Naive thymus-derived CD8-positive, alpha-beta T cell (primary cell): ENCODE measurements around the gene TRIM36. TPM values are rescaled to one million over a fixed set of nuclear protein-coding genes. Genes with fewer than 3 reads are reported as not detected.
A peak's percentile ranks its signal among the peaks of the same experiment; 100 is the strongest.

Source experiments
- ATAC-seq, 2 donors: fragments of 150-1000 bp; cut with Tn5 transposase in 1 of 2; sonication (Bioruptor Pico), chemical (Tn5 transposase) in 1 of 2; 1 replicate in 1 of 2; 2 replicates in 1 of 2; pipeline ENCODE4 v1.10.0; 2021; ENCODE audit warnings: mild to moderate bottlenecking in 2 of 2, moderate library complexity in 2 of 2
- POLR2A ChIA-PET: fragments of 350-600 bp; sonication (Branson Sonifier 250); formaldehyde crosslinking; loops from one replicate; lab custom pipeline; 2021; ENCODE audit warnings: antibody characterized with exemption; lab: Charles Lee
- DNase-seq, 10 donors: peaks; one replicate each; pipeline versions ENCODE4 v3.0.0 to v3.0.0-alpha.2; 2020 to 2022
- H3K27ac Mint-ChIP-seq, 10 donors: one replicate each; pipeline ENCODE4 v1.8.0; 2020 to 2022; ENCODE audit warnings: mild to moderate bottlenecking in 10 of 10, mixed read lengths in 10 of 10, moderate library complexity in 4 of 10, inconsistent platforms in 1 of 10
- H3K27me3 Mint-ChIP-seq, 5 donors: one replicate each; pipeline ENCODE4 v1.8.0; 2021 to 2022; ENCODE audit warnings: mixed read lengths in 5 of 5
- H3K36me3 Mint-ChIP-seq, 3 donors: one replicate each; pipeline ENCODE4 v1.8.0; 2020 to 2022; ENCODE audit warnings: mixed read lengths in 3 of 3, mild to moderate bottlenecking in 2 of 3, inconsistent platforms in 1 of 3
- H3K4me1 Mint-ChIP-seq, 4 donors: one replicate each; pipeline ENCODE4 v1.8.0; 2021 to 2022; ENCODE audit warnings: mixed read lengths in 4 of 4
- H3K4me3 Mint-ChIP-seq, 10 donors: one replicate each; pipeline ENCODE4 v1.8.0; 2020 to 2022; ENCODE audit warnings: mild to moderate bottlenecking in 10 of 10, mixed read lengths in 10 of 10, moderate library complexity in 6 of 10, inconsistent platforms in 1 of 10
- H3K9me3 Mint-ChIP-seq, 9 donors: one replicate each; pipeline ENCODE4 v1.8.0; 2020 to 2022; ENCODE audit warnings: mixed read lengths in 9 of 9, mild to moderate bottlenecking in 3 of 9, inconsistent platforms in 1 of 9, moderate library complexity in 1 of 9
- polyA plus RNA-seq, 3 donors: library from polyadenylated mRNA; unstranded; fragments of 300-500 nt; fragmentation: Illumina TruSeq; gene quantifications; one replicate each; pipeline ENCODE4 v1.2.3, GENCODE V29; 2021
- total RNA-seq, 8 experiments: library from RNA in 2 of 8; stranded (reverse) in 2 of 8; gene quantifications; one replicate each; pipeline ENCODE4 v1.2.3 and lab custom pipeline; 2021 to 2026

TRIM36 gene
- total and polyA plus RNA-seq, 5 experiments from 2014 or later = 0.57 TPM; not detected in 4

DNA sequence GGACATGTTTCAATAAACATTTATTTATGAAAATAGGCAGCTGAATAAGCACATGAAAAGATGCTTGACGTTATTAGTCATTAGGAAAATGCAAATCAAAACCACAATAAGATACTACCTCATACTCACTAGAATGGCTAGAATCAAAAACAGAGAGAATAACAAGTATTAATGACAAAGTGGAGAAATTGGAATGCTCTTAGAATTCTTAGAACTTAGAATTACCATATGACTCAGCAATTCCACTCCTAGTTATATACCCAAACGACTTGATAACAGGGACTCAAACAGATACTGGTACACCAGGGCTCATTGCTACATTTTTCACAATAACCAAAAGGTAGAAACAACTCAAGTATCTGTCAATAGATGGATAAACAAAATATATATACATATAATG is 15.1 kb upstream of the TRIM36 start:
- Mint-ChIP-seq H3K4me3 (no peak overlapping the region), H3K27ac (no peak overlapping the region), H3K4me1 (peaks cover 3 to 11% (median 10%) of the 10 kb centered on the region in 4 donors), H3K27me3 (peaks cover 34 to 69% (median 41%) of the 10 kb centered on the region in 5 donors), H3K36me3 (peaks cover 0 to 6% (median 2%) of the 10 kb centered on the region in 3 donors), H3K9me3 (peaks cover 0 to 6% (median 2%) of the 10 kb centered on the region in 9 donors)
- no peak for ATAC-seq
- DNase-seq = no peak
- POLR2A ChIA-PET = no interaction called here

DNA sequence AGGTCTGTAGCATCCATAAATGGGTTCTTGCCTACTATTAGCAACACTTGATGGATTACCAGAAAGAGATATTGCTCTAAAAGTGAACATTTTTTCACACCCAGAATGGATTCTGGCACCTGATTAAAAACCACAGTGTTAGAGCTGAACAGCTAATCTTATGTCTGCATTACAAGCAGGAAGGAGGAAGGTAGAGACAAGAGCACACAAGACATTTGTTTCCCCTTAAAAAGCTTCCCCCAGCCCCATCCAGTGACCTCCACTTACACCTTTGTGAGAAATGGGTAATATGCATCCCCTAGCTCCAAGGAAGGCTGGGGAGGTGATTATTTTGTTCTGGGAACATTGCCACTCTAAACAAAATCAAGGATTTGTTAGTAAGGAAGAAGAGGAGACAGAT is 12.0 kb upstream of the TRIM36 start:
- H3K36me3 Mint-ChIP-seq = peaks cover 0 to 6% (median 5%) of the 10 kb centered on the region in 3 donors
- H3K27ac Mint-ChIP-seq = no peak overlapping the region
- peaks cover 3 to 20% (median 17%) of the 10 kb centered on the region in 4 donors for H3K4me1 Mint-ChIP-seq
- H3K4me3 Mint-ChIP-seq = peak overlapping the region in 1 of 10 donors; percentile 1
- POLR2A ChIA-PET = no interaction called here
- ATAC-seq = no peak
- DNase-seq = no peak
- peaks cover 48 to 89% (median 66%) of the 10 kb centered on the region in 5 donors for H3K27me3 Mint-ChIP-seq
- peaks cover 0 to 6% (median 2%) of the 10 kb centered on the region in 9 donors for H3K9me3 Mint-ChIP-seq

DNA sequence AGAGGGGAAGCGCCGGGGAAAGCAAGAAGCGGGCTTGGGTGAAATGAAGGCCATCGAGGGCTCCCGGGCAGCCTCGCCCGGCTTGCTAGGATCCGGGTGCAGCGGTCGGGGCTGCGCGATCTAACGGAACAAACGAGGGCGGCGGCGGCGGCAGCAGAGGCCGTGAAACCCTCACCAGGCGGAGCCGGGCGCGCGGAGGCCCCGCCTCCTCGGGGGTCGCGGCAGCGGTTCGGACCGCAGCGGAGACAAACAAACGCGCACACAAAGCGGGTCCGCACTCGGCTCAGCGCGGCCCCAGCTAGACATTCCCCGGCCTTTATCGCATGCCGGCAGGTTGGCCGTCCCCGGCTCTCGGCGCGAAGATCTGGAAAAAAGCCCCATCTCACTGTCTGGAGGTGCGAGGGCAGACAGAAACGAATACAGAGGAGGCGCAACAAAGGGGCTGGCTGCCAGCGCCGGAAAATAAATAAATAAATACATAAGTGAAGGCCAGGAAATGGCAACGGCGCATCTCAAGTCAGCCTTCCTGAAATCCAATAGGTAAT is 10.5 kb upstream of the TRIM36 start:
- peaks cover 0 to 6% (median 5%) of the 10 kb centered on the region in 3 donors for H3K36me3 Mint-ChIP-seq
- DNase-seq (peak in 5 of 10 donors; percentile 9 to 43 (median 30)), ATAC-seq (peak; percentile 70 to 77)
- H3K4me1 Mint-ChIP-seq = peaks cover 3 to 20% (median 17%) of the 10 kb centered on the region in 4 donors
- peak overlapping the region; percentile 77 to 96 (median 86) for H3K4me3 Mint-ChIP-seq
- peak overlapping the region in 1 of 10 donors; percentile 75 for H3K27ac Mint-ChIP-seq
- H3K9me3 Mint-ChIP-seq = peaks cover 0 to 6% (median 2%) of the 10 kb centered on the region in 9 donors
- H3K27me3 Mint-ChIP-seq = peaks cover 52 to 83% (median 73%) of the 10 kb centered on the region in 5 donors
- POLR2A ChIA-PET = no interaction called here

DNA sequence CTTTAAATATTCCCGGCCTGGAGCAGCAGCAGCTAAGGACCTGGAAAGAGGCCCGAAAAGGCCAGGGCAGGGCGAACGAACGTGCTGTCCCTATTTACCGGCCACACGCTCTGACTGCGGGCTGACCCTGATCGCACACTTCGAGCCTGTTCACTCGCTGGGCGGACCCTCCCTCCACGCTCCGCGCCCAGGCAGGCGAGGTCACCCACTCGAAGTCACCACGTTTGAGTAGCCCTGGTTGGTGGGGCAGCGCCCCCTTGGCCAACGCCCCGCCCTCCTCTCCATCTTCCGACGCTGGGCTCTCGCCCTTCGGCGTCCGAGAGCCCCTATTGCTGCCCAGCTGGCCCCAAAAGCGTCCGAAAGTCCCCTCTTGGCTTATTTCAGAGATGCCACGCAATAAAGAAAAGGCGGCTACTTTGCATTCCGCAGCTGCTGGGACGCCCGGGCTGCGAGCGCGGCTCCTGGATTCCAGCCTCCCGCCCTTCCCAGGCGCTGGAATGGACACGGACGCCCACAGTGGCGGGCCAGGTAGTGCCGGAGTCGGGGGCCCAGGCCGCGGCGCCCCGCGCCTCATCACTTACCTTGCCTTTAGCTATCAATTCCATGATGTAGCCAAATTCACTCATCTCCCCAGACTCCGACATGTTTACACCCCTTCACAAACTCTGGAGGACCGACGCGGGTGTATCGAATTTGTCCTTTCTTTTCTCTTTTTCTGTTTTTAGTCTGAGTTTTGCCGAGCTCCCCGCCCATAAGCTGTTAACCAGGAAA is 9.9 kb upstream of the TRIM36 start:
- Mint-ChIP-seq H3K27ac (peak overlapping the region in 1 of 10 donors; percentile 75), H3K27me3 (peaks cover 51 to 84% (median 75%) of the 10 kb centered on the region in 5 donors), H3K9me3 (peaks cover 0 to 6% (median 0%) of the 10 kb centered on the region in 9 donors), H3K4me3 (peak overlapping the region; percentile 75 to 96 (median 86)), H3K36me3 (peaks cover 0 to 9% (median 5%) of the 10 kb centered on the region in 3 donors), H3K4me1 (peaks cover 3 to 20% (median 17%) of the 10 kb centered on the region in 4 donors)
- POLR2A ChIA-PET = no interaction called here
- peak in 3 of 10 donors; percentile 26 to 42 (median 26) for DNase-seq
- ATAC-seq = peak; percentile 47 to 57

DNA sequence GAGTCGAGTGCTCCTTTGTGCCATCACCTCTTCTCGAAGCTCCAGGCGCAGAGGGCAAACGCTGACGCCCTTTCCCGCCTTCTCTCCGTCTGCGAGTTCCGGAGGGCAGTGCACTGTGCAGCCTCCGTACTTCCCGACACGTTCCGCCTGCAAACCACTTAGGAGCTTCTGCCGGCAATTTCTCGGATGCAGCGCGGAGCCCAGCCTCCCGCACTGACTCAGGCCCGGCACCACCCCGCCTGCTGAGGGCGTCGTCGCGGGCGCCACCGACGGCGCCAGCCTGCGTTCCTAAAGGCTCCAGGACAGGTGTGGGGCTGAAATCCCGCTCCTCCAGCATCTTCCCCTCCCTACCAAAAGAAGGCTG is 9.3 kb upstream of the TRIM36 start:
- POLR2A ChIA-PET = no interaction called here
- peak overlapping the region in 7 of 10 donors; percentile 44 to 96 (median 78) for H3K4me3 Mint-ChIP-seq

DNA sequence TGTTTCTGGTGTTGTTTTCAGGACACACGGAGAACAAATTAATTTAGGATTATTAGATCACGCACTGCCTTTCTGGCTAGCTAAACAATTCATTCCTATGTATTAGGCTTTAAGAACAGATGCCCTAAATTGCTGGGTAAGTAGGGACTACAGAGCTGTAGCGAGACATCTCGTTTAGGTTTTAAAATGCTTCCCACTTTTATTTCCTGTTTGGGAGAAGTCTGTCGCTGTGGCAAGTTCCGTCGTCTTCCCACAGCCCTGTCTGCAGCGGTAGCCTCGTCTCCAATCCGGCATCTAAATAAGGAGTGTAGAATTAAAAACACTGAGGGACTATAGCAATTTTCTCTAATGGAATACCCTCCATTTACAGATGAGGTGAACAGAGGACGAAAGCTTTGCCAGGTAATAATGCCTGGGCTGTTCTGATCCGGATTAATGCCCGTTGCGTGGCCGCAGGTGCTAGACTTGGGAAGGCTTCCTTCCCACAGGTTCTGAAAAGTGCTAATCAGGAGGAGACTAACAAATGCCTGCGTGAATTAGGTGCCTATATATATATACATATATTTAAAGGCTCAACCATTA is 1.3 kb upstream of the TRIM36 start:
- Mint-ChIP-seq H3K4me3 (peak overlapping the region; percentile 68 to 88 (median 85)), H3K9me3 (peaks cover 0 to 18% (median 9%) of the 10 kb centered on the region in 9 donors), H3K27me3 (peaks cover 44 to 64% (median 62%) of the 10 kb centered on the region in 5 donors), H3K36me3 (peaks cover 0 to 12% (median 7%) of the 10 kb centered on the region in 3 donors), H3K4me1 (peaks cover 8 to 23% (median 13%) of the 10 kb centered on the region in 4 donors), H3K27ac (peak overlapping the region in 2 of 10 donors; percentile 34 to 60)
- POLR2A ChIA-PET = interaction anchor here (0.6 kb wide), 1 partner anchor 444 kb away, joined by 3 read pairs; no protein-coding TSS in a partner anchor
- no peak for ATAC-seq
- no peak for DNase-seq

More for the DNA sequence above, 9.3 kb upstream of the TRIM36 start:
- no peak for ATAC-seq
- Mint-ChIP-seq H3K27me3 (peaks cover 51 to 83% (median 76%) of the 10 kb centered on the region in 5 donors), H3K4me1 (peaks cover 3 to 20% (median 17%) of the 10 kb centered on the region in 4 donors), H3K36me3 (peaks cover 0 to 12% (median 5%) of the 10 kb centered on the region in 3 donors), H3K9me3 (peaks cover 0 to 6% (median 0%) of the 10 kb centered on the region in 9 donors), H3K27ac (no peak overlapping the region)
- no peak for DNase-seq

DNA sequence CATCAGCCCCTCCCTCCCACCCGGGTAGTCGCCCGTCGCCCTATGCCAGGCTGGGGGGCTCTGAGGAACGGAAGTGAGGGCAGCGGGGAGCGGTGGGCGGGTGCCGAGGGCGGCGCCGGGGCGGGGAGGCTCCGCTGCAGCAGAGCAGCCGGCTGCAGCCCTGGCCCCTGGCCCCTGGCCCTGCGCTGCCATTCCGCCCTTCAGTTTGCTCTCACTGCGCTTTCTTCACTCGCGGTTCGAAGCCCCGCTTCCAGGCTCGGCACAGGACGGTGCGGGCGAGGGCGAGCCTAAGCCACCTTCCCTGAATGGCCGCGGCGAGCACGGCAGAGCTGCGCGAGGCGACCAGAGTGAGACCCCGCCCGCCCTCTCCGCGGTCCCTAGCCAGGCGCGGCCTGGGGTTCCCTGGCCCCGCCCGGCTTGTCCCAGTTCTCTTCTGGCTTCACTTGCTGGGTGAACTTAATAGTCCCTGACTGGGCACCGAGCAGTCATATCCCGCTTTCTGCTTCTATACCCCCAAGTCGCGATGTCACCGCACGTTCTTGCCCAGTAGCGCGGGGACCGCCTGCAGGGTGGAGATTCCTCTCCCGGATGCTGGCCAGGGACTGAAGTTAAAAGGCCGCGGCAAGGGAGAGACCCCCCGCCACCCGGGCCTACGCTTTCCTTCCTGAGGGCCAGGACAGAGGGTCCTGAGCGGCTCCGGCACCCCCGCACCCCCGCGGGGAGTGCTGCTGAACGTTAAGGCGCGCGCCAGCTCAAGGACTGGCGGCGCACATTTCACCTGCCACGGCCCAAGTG is 623 bp upstream of the TRIM36 start:
- H3K27me3 Mint-ChIP-seq = peaks cover 43 to 62% (median 61%) of the 10 kb centered on the region in 5 donors
- H3K4me1 Mint-ChIP-seq = peaks cover 8 to 23% (median 13%) of the 10 kb centered on the region in 4 donors
- no peak for ATAC-seq
- H3K27ac Mint-ChIP-seq = peak overlapping the region in 2 of 10 donors; percentile 42 to 72
- H3K4me3 Mint-ChIP-seq = peak overlapping the region; percentile 74 to 91 (median 86)
- peaks cover 0 to 12% (median 7%) of the 10 kb centered on the region in 3 donors for H3K36me3 Mint-ChIP-seq
- DNase-seq = peak in 4 of 10 donors; percentile 7 to 62 (median 25)
- H3K9me3 Mint-ChIP-seq = peaks cover 0 to 19% (median 9%) of the 10 kb centered on the region in 9 donors
- POLR2A ChIA-PET = interaction anchor here (0.6 kb wide), 1 partner anchor 445 kb away, joined by 3 read pairs; no protein-coding TSS in a partner anchor

DNA sequence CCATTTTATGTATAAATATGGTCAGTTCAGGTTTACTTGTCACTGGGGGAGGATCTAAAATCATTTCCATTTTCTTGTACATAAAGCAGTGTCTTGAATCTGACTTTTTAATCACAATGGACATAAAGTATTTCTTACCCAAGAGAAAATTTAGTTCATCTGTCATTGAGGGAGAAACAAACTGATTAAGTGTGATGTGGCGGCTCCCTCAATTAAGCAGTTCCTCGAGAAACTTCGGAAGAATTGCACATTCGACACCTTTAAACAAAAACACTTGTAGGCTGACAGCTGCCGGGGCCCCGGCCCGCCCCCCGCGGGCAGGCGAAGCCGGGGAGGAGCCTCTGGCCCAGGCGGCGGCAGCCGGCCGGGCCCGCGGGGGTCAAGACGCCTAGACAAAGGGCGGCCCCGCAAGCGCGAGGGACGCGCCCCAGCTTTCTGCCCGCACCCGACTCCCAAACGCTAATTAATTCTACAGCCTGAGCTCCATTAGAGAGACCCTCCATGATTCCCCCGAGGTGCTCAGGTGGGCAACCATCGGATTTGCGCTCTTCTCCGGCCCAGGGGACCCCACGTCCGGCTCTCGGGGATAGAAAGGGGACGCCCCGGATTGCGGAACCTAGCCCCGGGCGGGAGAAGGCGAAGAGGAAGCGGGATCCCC is 750 bp downstream of the TRIM36 start:
- ATAC-seq = no peak
- POLR2A ChIA-PET = no interaction called here
- H3K4me3 Mint-ChIP-seq = peak overlapping the region; percentile 77 to 91 (median 86)
- peak in 1 of 10 donors; percentile 7 for DNase-seq
- H3K27me3 Mint-ChIP-seq = peaks cover 43 to 55% (median 51%) of the 10 kb centered on the region in 5 donors
- H3K9me3 Mint-ChIP-seq = peaks cover 0 to 23% (median 12%) of the 10 kb centered on the region in 9 donors
- H3K4me1 Mint-ChIP-seq = peaks cover 8 to 23% (median 13%) of the 10 kb centered on the region in 4 donors
- H3K27ac Mint-ChIP-seq = peak overlapping the region in 2 of 10 donors; percentile 53 to 54
- peaks cover 0 to 7% (median 6%) of the 10 kb centered on the region in 3 donors for H3K36me3 Mint-ChIP-seq

DNA sequence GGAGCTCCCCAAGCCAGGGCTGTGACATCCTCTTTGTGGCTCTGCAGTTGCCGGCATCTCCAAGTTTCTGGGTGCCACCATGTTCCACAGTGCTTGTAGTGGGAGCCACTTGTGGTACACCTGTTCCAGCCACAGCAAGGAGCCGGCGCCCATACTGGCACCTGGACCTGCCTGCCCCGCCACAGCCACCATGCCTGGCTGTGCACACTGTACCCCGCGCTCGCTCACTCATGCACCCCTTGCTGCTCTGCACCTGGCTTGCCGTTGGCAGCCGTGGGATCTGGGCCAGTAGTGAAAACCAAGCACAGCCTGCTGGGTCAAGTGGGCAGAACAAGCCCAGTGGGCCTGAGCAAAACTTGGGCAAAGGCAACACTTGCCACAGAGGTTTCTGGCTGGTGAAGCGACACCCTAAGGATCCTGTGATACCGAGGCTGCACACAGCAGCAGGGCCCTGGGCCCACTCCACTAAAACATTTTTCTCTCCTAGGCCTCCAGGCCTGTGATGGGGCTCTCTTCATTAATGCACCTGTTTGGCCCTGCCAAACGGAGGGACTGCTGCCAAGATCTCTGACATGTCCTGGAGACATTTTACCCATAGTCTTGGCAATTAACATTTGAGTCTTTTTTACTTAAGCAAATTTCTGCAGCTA is 2.8 kb downstream of the TRIM36 start:
- Mint-ChIP-seq H3K9me3 (peaks cover 0 to 23% (median 12%) of the 10 kb centered on the region in 9 donors), H3K27ac (peak overlapping the region in 1 of 10 donors; percentile 46), H3K4me3 (no peak overlapping the region), H3K36me3 (peaks cover 0 to 7% (median 6%) of the 10 kb centered on the region in 3 donors), H3K27me3 (peaks cover 31 to 53% (median 42%) of the 10 kb centered on the region in 5 donors), H3K4me1 (peaks cover 8 to 23% (median 13%) of the 10 kb centered on the region in 4 donors)
- ATAC-seq (no peak), DNase-seq (no peak)
- POLR2A ChIA-PET = no interaction called here

DNA sequence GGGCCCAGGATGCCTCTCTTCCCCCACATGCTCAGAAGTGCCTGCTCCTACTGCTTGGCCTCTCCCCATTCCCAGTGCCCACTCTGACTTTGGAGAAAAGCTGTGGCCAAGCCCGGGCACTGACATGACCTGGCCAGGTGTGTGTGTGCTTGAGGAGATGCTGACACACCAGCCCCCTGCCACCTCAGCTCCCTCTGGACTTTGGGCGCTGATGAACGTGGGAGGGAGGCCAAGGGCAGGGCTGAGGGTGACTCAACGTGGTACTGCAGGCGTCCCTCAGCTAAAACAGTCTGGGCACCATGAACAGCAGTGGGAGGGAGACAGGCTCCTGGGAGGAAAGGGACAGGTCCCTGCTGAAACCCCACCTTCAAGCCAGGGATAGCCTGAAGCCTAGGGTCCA is 3.9 kb downstream of the TRIM36 start:
- H3K27ac Mint-ChIP-seq = no peak overlapping the region
- DNase-seq = no peak
- no peak for ATAC-seq
- H3K4me1 Mint-ChIP-seq = peaks cover 7 to 18% (median 9%) of the 10 kb centered on the region in 4 donors
- H3K27me3 Mint-ChIP-seq = peaks cover 23 to 50% (median 43%) of the 10 kb centered on the region in 5 donors
- peaks cover 0 to 23% (median 12%) of the 10 kb centered on the region in 9 donors for H3K9me3 Mint-ChIP-seq
- no peak overlapping the region for H3K4me3 Mint-ChIP-seq
- POLR2A ChIA-PET = no interaction called here
- H3K36me3 Mint-ChIP-seq = peaks cover 0 to 7% (median 6%) of the 10 kb centered on the region in 3 donors

DNA sequence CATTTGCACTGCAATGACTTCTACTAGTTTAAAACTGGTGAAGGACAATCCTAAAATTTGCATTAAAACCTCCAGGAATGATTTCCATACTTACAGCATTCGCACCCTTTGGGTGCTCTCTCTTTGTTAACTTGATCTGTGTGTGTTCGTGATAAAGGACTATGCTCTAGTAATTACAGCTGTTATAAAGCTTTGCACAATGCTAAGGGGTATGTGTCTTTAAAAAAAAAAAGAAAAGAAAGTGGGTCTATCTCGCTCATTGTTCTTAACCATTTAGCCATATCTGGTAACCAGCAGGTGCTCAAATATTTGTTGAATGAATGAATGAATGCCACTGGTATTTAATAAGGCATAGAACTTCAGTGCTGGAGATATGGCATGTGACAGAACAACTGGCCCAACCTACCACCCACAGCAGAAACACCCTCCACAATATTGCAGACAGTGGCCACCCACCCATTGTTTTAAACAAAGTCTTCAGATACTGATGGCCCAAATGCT is 8.7 kb downstream of the TRIM36 start:
- no peaks in the 10 kb centered on the region for H3K36me3 Mint-ChIP-seq

More for the DNA sequence above, 8.7 kb downstream of the TRIM36 start:
- ATAC-seq = no peak
- Mint-ChIP-seq H3K4me1 (no peaks in the 10 kb centered on the region), H3K27me3 (peaks cover 24 to 49% (median 30%) of the 10 kb centered on the region in 5 donors), H3K9me3 (peaks cover 0 to 7% (median 0%) of the 10 kb centered on the region in 9 donors), H3K4me3 (no peak overlapping the region), H3K27ac (no peak overlapping the region)
- no peak for DNase-seq
- POLR2A ChIA-PET = no interaction called here
